SU-DHL-6 (cell line): ENCODE data around the gene ERF.

Experiments used
- H2AFZ ChIP-seq: fragments of 200-600 bp; sonication (generic); 2 replicates; pipeline ENCODE4 v1.6.1; 2014; ENCODE audit warnings: low read depth, mild to moderate bottlenecking, moderate library complexity, mixed read lengths, antibody characterized with exemption, low read length; ENCODE audit not compliant: severe bottlenecking
- H3F3A ChIP-seq: fragments of 200-600 bp; shearing (Covaris generic); 2 replicates; pipeline ENCODE4 v1.6.0; 2016; ENCODE audit warnings: antibody characterized with exemption, mild to moderate bottlenecking; ENCODE audit not compliant: insufficient read depth
- H3K27ac ChIP-seq: fragments of 200-600 bp; sonication (generic); 2 replicates; pipeline ENCODE4 v1.5.1; 2016; ENCODE audit warnings: low read depth, mild to moderate bottlenecking, low read length, moderate library complexity, mixed read lengths
- H3K27me3 ChIP-seq: fragments of 200-600 bp; sonication (generic), shearing (Covaris generic); 2 replicates; pipeline ENCODE4 v1.6.0; 2014; ENCODE audit warnings: mild to moderate bottlenecking, low read length
- H3K36me3 ChIP-seq: fragments of 200-600 bp; sonication (generic); 2 replicates; pipeline ENCODE4 v1.6.1; 2014; ENCODE audit warnings: mild to moderate bottlenecking, low read length, mixed read lengths
- H3K4me2 ChIP-seq: fragments of 300-600, 200-600 bp; shearing (Covaris generic), sonication (generic); 2 replicates; pipeline ENCODE4 v1.6.0; 2014; ENCODE audit warnings: low read length, low read depth, mild to moderate bottlenecking; ENCODE audit not compliant: poor library complexity, severe bottlenecking
- H3K4me3 ChIP-seq: fragments of 200-600 bp; sonication (generic); 2 replicates; pipeline ENCODE4 v1.5.1; 2014; ENCODE audit warnings: antibody characterized with exemption, low read length, mild to moderate bottlenecking, mixed read lengths; ENCODE audit not compliant: insufficient read depth, poor library complexity, severe bottlenecking
- H3K79me2 ChIP-seq: fragments of 200-600 bp; sonication (generic); 2 replicates; pipeline ENCODE4 v1.6.1; 2014; ENCODE audit warnings: mild to moderate bottlenecking, low read length, moderate library complexity; ENCODE audit not compliant: insufficient read depth
- H3K9ac ChIP-seq: fragments of 200-600 bp; sonication (generic); 2 replicates; pipeline ENCODE4 v1.7.0; 2014; ENCODE audit warnings: mild to moderate bottlenecking, low read length
- H3K9me2 ChIP-seq: fragments of 200-600 bp; sonication (generic); replicated peaks from 2 replicates; pipeline ENCODE4 v1.6.1; 2014; ENCODE audit warnings: low read length; ENCODE audit not compliant: insufficient read depth
- H3K9me3 ChIP-seq: fragments of 200-600 bp; sonication (generic); 2 replicates; pipeline ENCODE4 v1.6.1; 2014; ENCODE audit warnings: low read length, mixed read lengths; ENCODE audit not compliant: insufficient read depth
- H4K20me1 ChIP-seq: fragments of 200-600 bp; sonication (generic); 2 replicates; pipeline ENCODE4 v1.6.1; 2014; ENCODE audit warnings: low read depth, mild to moderate bottlenecking, antibody characterized with exemption, low read length, moderate library complexity, mixed read lengths
- CTCF ChIP-seq: fragments of 200-600 bp; sonication (generic); IDR thresholded peaks from one replicate; pipeline ENCODE4 v1.5.1; 2017; ENCODE audit warnings: antibody characterized with exemption, mild to moderate bottlenecking, low read length, moderate library complexity; ENCODE audit not compliant: insufficient read depth, poor library complexity, severe bottlenecking
- EZH2phosphoT487 ChIP-seq: fragments of 200-600 bp; sonication (generic), shearing (Covaris generic); conservative IDR thresholded peaks from 2 replicates; pipeline ENCODE4 v1.6.1; 2018; ENCODE audit warnings: mild to moderate bottlenecking, antibody characterized with exemption, low read length, moderate library complexity, mixed read lengths

ERF gene

GRCh38 chr19:42281146-42281826 lies 26.4 kb upstream of the ERF start:
- H3F3A ChIP-seq: peaks cover 24% of the 10 kb centered on the region
- no peaks in the 10 kb centered on the region for H3K9me3 ChIP-seq
- H4K20me1 ChIP-seq: no peaks in the 10 kb centered on the region
- TF ChIP-seq CTCF: no peak
- TF ChIP-seq EZH2phosphoT487: no peak
- H3K79me2 ChIP-seq: peaks cover 15% of the 10 kb centered on the region; the same call in 1 of the 2 replicates
- no peaks in the 10 kb centered on the region for H3K9me2 ChIP-seq
- peak overlapping the region; percentile 62 for H3K4me2 ChIP-seq
- H3K4me3 ChIP-seq: peak overlapping the region; percentile 48
- no peaks in the 10 kb centered on the region for H3K36me3 ChIP-seq
- H3K9ac ChIP-seq: peak overlapping the region; percentile 91
- H3K27me3 ChIP-seq: no peaks in the 10 kb centered on the region
- H3K27ac ChIP-seq: peak overlapping the region; percentile 89
- no peak overlapping the region for H2AFZ ChIP-seq

- Histone ChIP-seq H3K9ac (peak overlapping the region; percentile 91), H3K36me3 (no peaks in the 10 kb centered on the region), H3F3A (peaks cover 29% of the 10 kb centered on the region), H3K9me2 (no peaks in the 10 kb centered on the region), H2AFZ (no peak overlapping the region), H3K27ac (peak overlapping the region; percentile 89), H3K9me3 (no peaks in the 10 kb centered on the region), H3K4me2 (peak overlapping the region; percentile 62), H3K27me3 (no peaks in the 10 kb centered on the region), H4K20me1 (no peaks in the 10 kb centered on the region), H3K79me2 (peaks cover 13% of the 10 kb centered on the region; the same call in 1 of the 2 replicates), H3K4me3 (peak overlapping the region; percentile 82)
- no peak for TF ChIP-seq EZH2phosphoT487
- no peak for TF ChIP-seq CTCF
Measured at GRCh38 chr19:42280815-42281145, 25.9 kb upstream of the ERF start.

GRCh38 chr19:42279902-42280814 lies 25.2 kb upstream of the ERF start:
- H3K27me3 ChIP-seq: no peaks in the 10 kb centered on the region
- H3K79me2 ChIP-seq: peaks cover 7% of the 10 kb centered on the region; the same call in 1 of the 2 replicates
- H4K20me1 ChIP-seq: no peaks in the 10 kb centered on the region
- H2AFZ ChIP-seq: no peak overlapping the region
- peak overlapping the region; percentile 89 for H3K27ac ChIP-seq
- no peaks in the 10 kb centered on the region for H3K9me3 ChIP-seq
- TF ChIP-seq CTCF: peak; percentile 69
- TF ChIP-seq EZH2phosphoT487: no peak
- H3K9me2 ChIP-seq: no peaks in the 10 kb centered on the region
- H3K36me3 ChIP-seq: no peaks in the 10 kb centered on the region
- H3F3A ChIP-seq: peaks cover 30% of the 10 kb centered on the region
- H3K4me2 ChIP-seq: peak overlapping the region; percentile 62
- peak overlapping the region; percentile 91 for H3K9ac ChIP-seq
- peak overlapping the region; percentile 82 for H3K4me3 ChIP-seq
